ENCODE measurements around the gene OR2K2. TPM values are rescaled to one million over a fixed set of nuclear protein-coding genes. Genes with fewer than 3 reads are reported as not detected.

Gene OR2K2
- total and polyA plus RNA-seq, 4 donors: not detected

GRCh38 chr9:111372297-111372696 lies 42.3 kb upstream of the OR2K2 start:
- 98 to 99% methylated on average over 6 of the region's 6 CpGs for WGBS, 2 donors
- TF ChIP-seq CTCF (IDR thresholded peaks at IDR 0.05; ENCODE audit: control extremely low read depth, extremely low read depth): no peak
- Histone ChIP-seq H3K4me3 (no peak overlapping the region), H3K36me3 (ENCODE audit: control insufficient read depth in 4 of 4, insufficient read depth in 4 of 4, low read length in 4 of 4) (peaks cover 29 to 65% (median 42%) of the 10 kb centered on the region in 4 donors), H3K27ac (ENCODE audit: low read depth in 1 of 2, low read length in 1 of 2) (no peak overlapping the region), H3K27me3 (ENCODE audit: control insufficient read depth in 3 of 3, insufficient read depth in 3 of 3, low read length in 2 of 3) (no peaks in the 10 kb centered on the region), H3K9ac (ENCODE audit: insufficient read depth in 1 of 2, low read length in 2 of 2) (no peak overlapping the region), H3K9me3 (ENCODE audit: control insufficient read depth in 4 of 4, insufficient read depth in 3 of 4, low read length in 3 of 4) (no peaks in the 10 kb centered on the region), H3K4me1 (ENCODE audit: control insufficient read depth in 5 of 5, insufficient read depth in 5 of 5, low read length in 5 of 5) (no peaks in the 10 kb centered on the region)
- no peak for DNase-seq
- ATAC-seq (ENCODE audit: insufficient read depth, low FRiP score): no peak

GRCh38 chr9:111366978-111367377 lies 37.0 kb upstream of the OR2K2 start:
- Histone ChIP-seq H3K27me3 (ENCODE audit: control insufficient read depth in 3 of 3, insufficient read depth in 3 of 3, low read length in 2 of 3) (no peaks in the 10 kb centered on the region), H3K36me3 (ENCODE audit: control insufficient read depth in 4 of 4, insufficient read depth in 4 of 4, low read length in 4 of 4) (peaks cover 28 to 51% (median 34%) of the 10 kb centered on the region in 4 donors), H3K9me3 (ENCODE audit: control insufficient read depth in 4 of 4, insufficient read depth in 3 of 4, low read length in 3 of 4) (no peaks in the 10 kb centered on the region), H3K27ac (ENCODE audit: low read depth in 1 of 2, low read length in 1 of 2) (no peak overlapping the region), H3K4me1 (ENCODE audit: control insufficient read depth in 5 of 5, insufficient read depth in 5 of 5, low read length in 5 of 5) (no peaks in the 10 kb centered on the region), H3K4me3 (no peak overlapping the region), H3K9ac (ENCODE audit: insufficient read depth in 1 of 2, low read length in 2 of 2) (no peak overlapping the region)
- ATAC-seq (ENCODE audit: insufficient read depth, low FRiP score): no peak
- 94 to 97% methylated on average over 1 of the region's 1 CpG for WGBS, 2 donors
- no peak for DNase-seq
- no peak for TF ChIP-seq CTCF (IDR thresholded peaks at IDR 0.05; ENCODE audit: control extremely low read depth, extremely low read depth)

- no peak overlapping the region for H3K4me3 ChIP-seq
- DNase-seq (no peak), ATAC-seq (ENCODE audit: insufficient read depth, low FRiP score) (no peak)
- H3K27me3 ChIP-seq (ENCODE audit: control insufficient read depth in 3 of 3, insufficient read depth in 3 of 3, low read length in 2 of 3): no peaks in the 10 kb centered on the region
- no peaks in the 10 kb centered on the region for H3K4me1 ChIP-seq (ENCODE audit: control insufficient read depth in 5 of 5, insufficient read depth in 5 of 5, low read length in 5 of 5)
- H3K36me3 ChIP-seq (ENCODE audit: control insufficient read depth in 4 of 4, insufficient read depth in 4 of 4, low read length in 4 of 4): peaks cover 2 to 28% (median 7%) of the 10 kb centered on the region in 4 donors
- no peak for TF ChIP-seq CTCF (IDR thresholded peaks at IDR 0.05; ENCODE audit: control extremely low read depth, extremely low read depth)
- no peak overlapping the region for H3K27ac ChIP-seq (ENCODE audit: low read depth in 1 of 2, low read length in 1 of 2)
- H3K9me3 ChIP-seq (ENCODE audit: control insufficient read depth in 4 of 4, insufficient read depth in 3 of 4, low read length in 3 of 4): no peaks in the 10 kb centered on the region
- no peak overlapping the region for H3K9ac ChIP-seq (ENCODE audit: insufficient read depth in 1 of 2, low read length in 2 of 2)
- WGBS, 2 donors: 81 to 90% methylated on average over 5 of the region's 5 CpGs
Observed at GRCh38 chr9:111362526-111362925, 32.5 kb upstream of the OR2K2 start.

GRCh38 chr9:111360881-111361280 lies 30.9 kb upstream of the OR2K2 start:
- ATAC-seq (ENCODE audit: insufficient read depth, low FRiP score) (no peak), DNase-seq (no peak)
- 94 to 95% methylated on average over 2 of the region's 2 CpGs for WGBS, 2 donors
- TF ChIP-seq CTCF (IDR thresholded peaks at IDR 0.05; ENCODE audit: control extremely low read depth, extremely low read depth): no peak
- Histone ChIP-seq H3K9me3 (ENCODE audit: control insufficient read depth in 4 of 4, insufficient read depth in 3 of 4, low read length in 3 of 4) (no peaks in the 10 kb centered on the region), H3K27ac (ENCODE audit: low read depth in 1 of 2, low read length in 1 of 2) (no peak overlapping the region), H3K9ac (ENCODE audit: insufficient read depth in 1 of 2, low read length in 2 of 2) (no peak overlapping the region), H3K36me3 (ENCODE audit: control insufficient read depth in 4 of 4, insufficient read depth in 4 of 4, low read length in 4 of 4) (peaks cover 2 to 28% (median 6%) of the 10 kb centered on the region in 4 donors), H3K4me3 (no peak overlapping the region), H3K27me3 (ENCODE audit: control insufficient read depth in 3 of 3, insufficient read depth in 3 of 3, low read length in 2 of 3) (no peaks in the 10 kb centered on the region), H3K4me1 (ENCODE audit: control insufficient read depth in 5 of 5, insufficient read depth in 5 of 5, low read length in 5 of 5) (peaks cover 0 to 1% (median 0%) of the 10 kb centered on the region in 5 donors)
